NCI-H2107 (cell line): ENCODE data around the gene ASIC3.
"Not testable (repeated sequence)": the region's sequence is repeated elsewhere in the genome, so short reads cannot be mapped to it uniquely, and the experiment has no call there.

Experiments
- DNase-seq: peaks from one replicate; lab custom pipeline; 2025; lab: John Stamatoyannopoulos, UW

Gene ASIC3

DNA sequence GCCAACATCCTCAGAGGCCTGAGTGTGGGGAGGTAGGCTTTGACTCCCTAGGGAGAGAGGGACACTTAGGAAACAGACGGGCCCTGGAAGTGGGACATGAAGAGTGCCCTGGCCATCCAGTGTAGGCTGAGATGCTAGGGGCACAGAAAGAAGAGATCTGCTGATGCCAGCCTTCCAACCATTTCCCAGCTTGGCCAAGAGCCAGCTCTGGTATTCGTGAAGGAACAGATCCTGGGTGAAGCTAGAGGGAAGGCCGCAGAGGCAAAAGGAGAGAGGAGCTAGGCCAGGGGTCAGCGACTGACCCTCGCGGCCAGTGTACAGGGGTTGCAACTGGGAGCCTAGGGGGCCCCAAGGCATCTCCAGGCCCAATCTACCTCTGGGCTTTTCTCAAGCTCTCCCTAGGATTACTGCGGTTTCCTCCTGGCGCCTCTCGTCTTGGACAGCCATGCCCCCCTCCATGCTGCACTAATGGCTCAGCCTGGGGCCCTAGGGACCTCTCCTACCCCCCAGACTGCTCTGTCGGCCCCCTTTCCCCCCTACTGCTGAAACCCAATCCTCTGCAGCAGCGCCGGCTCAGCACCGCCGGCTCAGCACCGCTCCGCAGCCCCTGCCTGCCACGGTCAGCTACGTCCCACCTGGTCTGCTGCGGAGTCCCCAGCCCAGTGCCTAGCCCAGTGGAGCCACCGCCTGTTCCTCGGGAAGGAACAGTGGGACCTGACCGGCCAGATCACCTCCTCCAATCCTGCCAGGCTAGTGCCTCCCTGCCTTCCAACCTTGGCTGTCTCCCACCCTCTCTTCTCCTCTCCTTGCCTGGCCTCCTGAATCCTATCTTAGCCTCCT lies at the start of gene ASIC3:
TSS of gene ASIC3 (plus strand) at position 556 of the 840 bp plus-strand sequence. CDS start 355 bp downstream, outside the sequence.
- DNase-seq, result no peak

DNA sequence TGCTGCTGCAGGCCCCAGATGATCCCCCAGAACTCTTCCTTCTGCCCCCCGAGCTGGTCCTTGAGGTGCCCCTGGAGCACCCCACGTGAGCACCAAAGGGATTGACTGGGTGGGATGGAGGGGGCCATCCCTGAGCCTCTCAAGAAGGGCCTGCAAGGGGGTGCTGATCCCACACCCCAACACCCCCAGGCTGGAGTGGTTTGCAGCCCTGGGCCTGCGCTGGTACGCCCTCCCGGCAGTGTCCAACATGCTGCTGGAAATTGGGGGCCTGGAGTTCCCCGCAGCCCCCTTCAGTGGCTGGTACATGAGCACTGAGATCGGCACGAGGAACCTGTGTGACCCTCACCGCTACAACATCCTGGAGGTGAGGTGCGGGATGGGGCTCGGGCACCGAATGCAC lies 49.3 kb upstream of the ASIC3 start:
- no peak for DNase-seq

DNA sequence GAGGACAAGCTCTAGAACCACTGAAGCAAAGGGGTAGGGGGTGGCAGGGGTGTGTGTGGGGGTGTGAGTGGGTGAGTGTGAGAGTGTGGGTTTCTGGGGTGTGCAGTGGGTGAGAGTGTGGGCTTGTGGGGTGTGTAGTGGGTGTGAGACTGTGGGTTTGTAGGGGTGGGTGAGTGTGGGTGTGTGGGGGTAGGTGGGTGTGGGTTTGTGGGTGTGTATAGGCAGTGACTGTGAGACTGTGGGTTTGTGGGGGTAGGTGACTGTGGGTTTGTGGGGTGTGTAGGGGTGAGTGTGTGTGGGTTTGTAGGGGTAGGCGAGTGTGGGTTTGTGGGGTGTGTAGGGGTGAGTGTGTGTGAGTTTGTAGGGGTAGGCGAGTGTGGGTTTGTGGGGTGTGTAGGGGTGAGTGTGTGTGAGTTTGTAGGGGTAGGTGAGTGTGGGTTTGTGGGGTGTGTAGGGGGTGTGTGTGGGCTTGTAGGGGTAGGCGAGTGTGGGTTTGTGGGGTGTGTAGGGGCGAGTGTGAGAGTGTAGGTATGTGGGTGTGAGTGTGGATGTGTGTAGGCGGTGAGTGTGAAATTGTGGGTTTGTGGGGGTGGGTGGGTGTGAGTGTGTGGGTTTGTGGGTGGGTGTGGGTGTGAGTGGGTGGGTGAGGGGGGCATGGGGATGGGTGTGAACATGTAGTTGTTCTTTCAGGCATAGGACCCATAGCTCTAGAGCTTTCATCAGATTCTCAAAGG lies 48.7 kb upstream of the ASIC3 start:
- DNase-seq, result no peak

DNA sequence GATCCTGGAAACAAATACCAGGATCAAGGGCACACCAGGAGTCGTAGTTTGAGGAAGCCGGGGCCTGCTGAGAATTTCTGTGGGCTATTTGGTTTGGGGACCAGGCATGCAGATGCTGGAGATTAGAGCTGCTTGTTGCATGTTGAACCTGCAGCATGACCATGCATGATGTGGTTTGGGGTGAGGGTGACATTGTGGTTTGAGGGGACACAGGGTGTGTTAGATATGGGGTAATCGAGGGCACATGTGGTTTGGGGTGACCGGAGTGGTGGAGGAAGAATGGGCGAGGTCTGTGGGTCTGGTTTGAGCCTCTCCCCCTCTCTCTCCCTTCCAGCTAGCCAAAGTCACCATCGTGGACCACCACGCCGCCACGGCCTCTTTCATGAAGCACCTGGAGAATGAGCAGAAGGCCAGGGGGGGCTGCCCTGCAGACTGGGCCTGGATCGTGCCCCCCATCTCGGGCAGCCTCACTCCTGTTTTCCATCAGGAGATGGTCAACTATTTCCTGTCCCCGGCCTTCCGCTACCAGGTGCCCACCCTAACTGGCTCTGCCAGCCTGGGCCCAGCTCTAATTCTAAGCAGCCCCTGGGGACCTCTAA lies 47.3 kb upstream of the ASIC3 start:
- DNase-seq, result no peak

DNA sequence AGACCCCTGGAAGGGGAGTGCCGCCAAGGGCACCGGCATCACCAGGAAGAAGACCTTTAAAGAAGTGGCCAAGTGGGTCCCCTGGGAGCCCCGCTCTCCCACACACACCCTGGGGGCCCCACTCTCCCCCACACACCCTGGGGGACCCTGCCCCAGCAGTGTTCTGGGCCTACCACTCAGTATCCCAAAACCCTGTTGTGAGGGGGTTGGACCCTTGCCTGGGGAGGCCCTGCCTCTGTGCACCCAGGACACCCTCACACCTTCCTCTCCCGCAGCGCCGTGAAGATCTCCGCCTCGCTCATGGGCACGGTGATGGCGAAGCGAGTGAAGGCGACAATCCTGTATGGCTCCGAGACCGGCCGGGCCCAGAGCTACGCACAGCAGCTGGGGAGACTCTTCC lies 46.8 kb upstream of the ASIC3 start:
- DNase-seq, result no peak

DNA sequence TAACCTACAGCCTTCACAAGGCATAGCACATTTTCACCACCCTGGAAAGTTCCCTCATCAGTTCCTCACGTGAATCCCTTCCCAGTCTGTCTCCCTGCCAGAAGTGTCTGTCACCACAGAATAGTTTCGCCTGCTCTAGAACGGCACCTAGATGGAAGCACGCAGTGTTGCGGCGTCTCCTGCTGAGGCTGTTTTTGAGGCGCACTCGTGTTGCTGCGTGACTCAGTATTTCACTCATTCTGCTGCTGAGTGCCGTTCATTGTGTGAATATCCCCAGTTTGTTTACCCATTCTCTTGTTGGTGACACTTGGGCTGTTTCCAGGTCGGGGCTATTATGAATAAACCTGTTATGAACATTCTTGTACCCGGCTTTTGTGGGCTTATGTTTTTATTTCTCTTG lies 44.8 kb upstream of the ASIC3 start:
- DNase-seq, result no peak

DNA sequence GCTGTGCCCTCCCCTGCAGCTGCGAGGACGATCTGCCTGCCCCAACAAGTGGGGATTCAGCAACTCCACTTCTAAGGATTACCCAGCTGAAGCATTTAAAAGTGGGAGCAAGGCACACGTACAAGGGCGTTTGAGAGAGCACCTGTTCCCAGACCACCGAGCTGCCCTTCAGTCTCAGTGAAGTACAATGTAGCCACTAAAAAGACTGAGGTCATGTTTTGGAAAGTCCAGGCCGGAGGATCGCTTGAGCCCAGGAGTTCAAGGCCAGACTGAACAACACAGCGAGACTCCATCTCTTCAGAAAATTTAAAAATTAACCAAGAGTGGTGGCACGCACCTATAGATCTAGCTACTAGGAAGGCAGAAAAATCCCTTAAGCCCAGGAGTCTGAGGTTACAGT lies 42.8 kb upstream of the ASIC3 start:
- no peak for DNase-seq

DNA sequence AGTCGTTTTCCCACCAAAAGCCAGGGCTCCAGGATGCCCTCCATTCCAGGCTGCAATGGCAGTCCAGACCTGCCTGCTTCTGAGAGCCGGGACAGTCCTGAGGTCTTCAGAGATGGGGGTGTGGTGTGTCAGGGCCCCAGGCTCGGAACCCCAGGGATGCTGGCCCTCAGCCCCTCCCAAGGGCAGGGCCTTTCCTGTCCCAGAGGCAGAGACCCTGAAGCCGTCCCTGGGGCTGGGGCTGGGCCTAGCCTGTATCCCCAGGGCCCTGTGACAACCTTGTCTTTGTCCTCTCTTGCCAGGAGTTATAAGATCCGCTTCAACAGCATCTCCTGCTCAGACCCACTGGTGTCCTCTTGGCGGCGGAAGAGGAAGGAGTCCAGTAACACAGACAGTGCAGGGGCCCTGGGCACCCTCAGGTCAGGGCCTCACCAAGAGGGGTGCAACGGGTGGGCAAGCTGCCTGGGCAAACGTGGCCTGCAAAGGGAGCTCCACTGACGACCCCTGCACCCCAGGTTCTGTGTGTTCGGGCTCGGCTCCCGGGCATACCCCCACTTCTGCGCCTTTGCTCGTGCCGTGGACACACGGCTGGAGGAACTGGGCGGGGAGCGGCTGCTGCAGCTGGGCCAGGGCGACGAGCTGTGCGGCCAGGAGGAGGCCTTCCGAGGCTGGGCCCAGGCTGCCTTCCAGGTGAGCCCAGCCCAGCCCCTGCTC lies 41.6 kb upstream of the ASIC3 start:
- no peak for DNase-seq

DNA sequence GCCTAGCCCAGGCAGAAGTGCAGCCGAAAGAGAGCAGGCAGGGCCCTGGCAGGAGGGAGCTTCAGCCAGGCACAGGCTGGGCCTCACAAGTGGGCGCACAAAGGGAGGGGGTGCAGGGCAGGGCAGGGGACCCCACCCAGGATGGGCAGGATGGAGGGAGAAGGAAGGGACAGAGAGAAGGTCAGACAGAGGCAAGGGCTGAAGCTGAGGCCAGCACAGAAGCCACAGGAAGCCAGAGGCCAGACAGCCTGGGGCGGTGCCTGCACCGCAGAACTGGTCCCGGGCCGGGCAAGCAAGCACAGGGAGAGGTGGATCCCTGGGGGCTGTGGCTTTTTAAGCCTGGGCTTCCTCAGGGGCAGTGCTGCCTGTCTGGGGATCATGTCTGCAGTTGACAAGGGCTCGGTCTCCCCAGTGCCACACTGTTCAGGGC lies 40.8 kb upstream of the ASIC3 start:
- no peak for DNase-seq

DNA sequence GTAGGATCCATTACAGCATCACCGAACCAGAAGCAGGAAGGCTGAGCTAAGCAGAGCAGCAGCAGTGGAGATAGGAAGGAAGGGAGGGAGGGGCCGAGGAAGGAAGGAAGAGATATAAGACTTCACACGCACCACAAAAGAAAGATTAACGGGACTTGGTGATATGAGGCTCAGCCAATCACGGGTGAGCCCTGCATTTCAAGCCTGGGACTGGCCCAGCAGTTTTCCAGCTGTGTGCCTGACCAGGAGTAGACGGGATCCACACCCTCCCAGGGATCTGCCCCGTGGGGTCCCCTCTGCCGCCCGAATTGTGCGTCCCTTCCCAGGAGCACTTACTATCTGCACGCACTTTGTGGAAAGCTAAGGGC lies 40.2 kb upstream of the ASIC3 start:
- DNase-seq, result no peak

DNA sequence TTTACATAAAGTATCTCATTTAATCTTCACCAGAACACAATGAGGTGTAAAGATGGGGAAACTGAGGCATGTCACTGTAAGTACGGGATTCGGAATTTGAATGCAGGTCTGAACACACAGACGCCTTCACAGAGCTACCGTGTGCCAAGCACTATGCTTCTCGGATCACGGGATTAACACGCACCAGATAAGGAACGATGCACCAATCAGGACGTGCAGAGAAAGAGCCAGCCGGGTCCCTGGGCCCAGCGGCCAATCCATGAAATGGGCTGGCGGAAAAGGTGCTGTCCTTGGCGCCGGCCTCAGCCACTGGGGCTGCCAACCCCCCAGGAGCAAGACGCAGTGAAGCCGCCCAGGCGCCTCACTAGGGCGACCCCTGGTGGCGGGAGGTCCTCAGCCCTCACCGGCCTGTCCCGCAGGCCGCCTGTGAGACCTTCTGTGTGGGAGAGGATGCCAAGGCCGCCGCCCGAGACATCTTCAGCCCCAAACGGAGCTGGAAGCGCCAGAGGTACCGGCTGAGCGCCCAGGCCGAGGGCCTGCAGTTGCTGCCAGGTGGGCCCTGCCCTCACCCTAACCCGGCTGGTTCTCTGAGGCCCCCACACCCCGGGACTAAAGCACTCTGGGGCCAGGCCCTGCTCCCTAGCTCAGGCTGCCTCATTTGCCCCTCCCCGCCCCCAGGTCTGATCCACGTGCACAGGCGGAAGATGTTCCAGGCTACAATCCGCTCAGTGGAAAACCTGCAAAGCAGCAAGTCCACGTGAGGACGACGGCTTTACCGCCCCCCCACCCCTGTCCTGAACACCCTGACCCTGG lies 39.6 kb upstream of the ASIC3 start:
- no peak for DNase-seq

DNA sequence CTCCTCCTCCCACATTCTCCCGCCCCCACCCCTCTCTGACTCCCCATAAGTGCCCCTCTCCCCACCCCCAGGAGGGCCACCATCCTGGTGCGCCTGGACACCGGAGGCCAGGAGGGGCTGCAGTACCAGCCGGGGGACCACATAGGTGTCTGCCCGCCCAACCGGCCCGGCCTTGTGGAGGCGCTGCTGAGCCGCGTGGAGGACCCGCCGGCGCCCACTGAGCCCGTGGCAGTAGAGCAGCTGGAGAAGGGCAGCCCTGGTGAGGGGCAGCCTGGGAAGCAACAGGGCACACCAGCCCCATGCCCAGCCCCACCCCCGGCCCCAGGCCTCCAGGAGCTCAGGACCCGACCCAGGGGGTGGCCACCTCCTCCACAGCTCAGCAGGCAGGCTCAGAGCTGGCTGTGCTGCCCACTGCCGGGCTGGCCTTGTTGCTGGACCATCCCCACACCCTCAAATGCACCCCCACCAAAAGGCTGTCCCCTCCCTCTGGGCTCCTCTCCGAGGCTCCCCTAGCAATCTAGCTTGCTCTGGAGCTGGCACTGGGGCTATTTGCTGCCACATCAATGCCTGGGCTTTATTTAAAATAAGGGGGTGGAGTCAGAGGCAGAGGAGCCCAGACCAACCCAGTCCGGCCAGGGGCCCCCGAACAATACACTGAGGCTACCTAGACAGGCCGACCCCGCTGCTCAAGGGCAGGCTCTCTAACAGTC lies 38.8 kb upstream of the ASIC3 start:
- no peak for DNase-seq

DNA sequence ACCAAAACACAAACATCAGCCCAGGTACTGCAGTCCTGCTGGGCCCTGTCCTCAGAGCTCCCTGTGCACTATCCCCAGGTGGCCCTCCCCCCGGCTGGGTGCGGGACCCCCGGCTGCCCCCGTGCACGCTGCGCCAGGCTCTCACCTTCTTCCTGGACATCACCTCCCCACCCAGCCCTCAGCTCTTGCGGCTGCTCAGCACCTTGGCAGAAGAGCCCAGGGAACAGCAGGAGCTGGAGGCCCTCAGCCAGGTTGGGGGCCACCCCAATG lies 38.4 kb upstream of the ASIC3 start:
- DNase-seq, result no peak

DNA sequence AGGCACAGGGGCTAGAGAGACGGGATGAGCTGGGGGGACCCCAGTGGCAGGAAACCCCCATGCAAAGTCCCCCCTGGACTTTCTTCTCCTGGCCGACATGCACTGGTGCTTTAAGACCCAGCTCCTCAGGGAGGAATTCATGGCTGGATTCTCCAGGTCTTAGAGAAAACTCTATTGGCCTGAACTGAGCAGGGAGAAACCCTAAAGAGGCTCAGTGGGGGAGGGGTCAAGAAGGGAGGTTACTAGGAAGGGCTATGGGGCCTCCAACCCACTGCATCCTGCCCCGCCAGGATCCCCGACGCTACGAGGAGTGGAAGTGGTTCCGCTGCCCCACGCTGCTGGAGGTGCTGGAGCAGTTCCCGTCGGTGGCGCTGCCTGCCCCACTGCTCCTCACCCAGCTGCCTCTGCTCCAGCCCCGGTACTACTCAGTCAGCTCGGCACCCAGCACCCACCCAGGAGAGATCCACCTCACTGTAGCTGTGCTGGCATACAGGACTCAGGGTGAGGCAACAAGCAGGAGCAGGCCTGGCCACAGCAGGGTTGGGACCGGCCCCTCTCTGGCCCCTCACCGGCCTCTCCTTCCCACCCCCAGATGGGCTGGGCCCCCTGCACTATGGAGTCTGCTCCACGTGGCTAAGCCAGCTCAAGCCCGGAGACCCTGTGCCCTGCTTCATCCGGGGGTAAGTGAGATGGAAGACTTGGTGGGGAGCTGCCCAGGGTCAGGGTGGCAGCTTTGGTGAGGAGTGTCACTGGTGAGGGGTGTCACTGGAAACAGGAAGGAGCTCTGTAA lies 37.8 kb upstream of the ASIC3 start:
- DNase-seq, result no peak

DNA sequence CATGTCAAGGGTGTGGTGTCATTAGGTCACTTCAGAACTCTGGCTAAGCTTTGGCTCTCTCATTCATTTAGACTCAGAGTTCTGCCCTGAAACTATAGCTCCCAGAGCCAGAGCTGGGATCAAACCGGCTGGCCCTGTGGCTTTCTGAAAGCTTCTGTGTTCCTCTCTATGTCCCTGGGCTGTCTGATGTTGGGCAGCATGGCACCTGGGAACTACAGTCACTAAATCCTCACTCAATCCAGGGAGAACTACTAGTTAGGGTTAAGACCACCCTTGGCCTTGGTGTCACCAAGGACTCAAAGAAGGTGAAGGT lies 37.3 kb upstream of the ASIC3 start:
- no peak for DNase-seq

DNA sequence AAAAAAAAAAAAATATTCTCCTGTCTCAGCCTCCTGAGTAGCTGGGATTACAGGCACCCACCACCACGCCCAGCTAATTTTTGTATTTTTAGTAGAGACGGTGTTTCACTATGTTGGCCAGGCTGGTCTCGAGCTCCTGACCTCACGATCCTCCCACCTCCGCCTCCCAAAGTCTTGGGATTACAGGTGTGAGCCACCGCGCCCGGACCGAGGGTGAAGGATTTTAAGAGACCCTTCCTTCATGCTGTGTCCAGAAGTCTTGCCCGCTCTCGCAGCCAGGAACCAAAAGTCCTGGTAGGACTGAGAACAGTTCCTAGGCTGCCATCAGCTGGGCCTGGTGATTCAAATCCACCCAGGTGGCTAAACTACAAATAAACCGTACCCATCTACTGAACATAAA lies 36.7 kb upstream of the ASIC3 start:
- DNase-seq, result not testable (repeated sequence)

DNA sequence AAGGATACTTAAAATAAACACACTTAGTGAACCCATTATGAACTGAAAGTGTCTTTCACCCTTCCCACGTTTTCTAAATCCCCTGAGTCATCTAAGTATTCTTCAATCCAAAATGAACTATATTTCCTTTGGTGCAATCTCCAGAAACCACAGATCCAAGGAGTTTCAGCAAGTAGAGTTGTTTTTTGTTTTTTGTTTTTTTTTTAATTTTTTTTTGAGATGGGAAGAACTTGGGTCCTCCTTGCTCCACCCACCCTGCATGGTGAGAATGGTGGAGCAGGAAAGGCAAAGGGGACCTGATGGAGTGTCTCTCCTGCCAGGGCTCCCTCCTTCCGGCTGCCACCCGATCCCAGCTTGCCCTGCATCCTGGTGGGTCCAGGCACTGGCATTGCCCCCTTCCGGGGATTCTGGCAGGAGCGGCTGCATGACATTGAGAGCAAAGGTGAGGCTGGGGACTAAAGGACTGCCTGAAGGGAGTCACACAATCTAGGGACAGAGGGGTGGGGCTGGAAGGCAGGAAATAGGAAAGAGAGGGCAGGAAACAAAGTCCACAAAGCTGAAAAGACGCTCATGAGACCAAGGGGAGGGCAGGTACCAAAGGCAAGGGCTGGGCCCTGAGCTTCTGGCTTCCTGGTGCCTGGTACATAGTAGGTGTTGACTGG lies 36.2 kb upstream of the ASIC3 start:
- no peak for DNase-seq

DNA sequence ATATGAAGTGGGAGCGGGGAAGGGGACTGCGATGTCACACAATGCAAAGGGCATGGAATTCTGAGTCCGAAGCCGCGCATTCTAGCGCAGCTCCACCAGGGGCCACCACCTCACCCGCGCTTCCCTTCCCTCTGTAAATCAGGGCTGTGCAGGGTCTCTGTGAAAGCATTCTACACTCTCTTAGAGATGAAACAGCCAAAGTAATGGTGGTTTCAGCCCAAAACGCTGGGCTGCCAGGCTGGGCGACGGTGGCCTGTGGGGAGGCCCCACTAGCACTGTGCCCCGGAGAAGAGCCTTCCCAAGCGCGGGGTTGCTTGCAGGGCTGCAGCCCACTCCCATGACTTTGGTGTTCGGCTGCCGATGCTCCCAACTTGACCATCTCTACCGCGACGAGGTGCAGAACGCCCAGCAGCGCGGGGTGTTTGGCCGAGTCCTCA lies 35.4 kb upstream of the ASIC3 start:
- DNase-seq, result no peak

DNA sequence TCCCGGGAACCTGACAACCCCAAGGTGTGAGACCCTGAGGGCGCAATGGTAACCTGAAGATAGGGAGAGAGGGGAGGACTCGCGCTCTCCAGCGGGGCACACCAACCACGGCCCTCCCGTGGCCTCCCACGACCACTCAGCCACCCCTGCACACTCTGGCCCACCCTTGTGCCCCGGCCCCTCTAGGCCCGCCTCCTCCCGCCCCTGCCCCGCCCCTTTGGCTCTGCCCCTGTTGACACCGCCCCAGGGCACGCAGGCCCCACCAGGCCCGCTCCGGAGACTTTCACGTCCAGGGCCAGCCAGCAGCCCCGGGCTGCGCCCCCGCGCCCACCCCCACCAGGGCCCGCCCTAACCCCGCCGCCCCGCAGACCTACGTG lies 35.0 kb upstream of the ASIC3 start:
- DNase-seq, result no peak
